Testis (tissue), 3 donors: ENCODE results near the gene SPC25. TPM values are rescaled to one million over a fixed set of nuclear protein-coding genes. Genes with fewer than 3 reads are reported as not detected.

Experiments
- DNase-seq: peaks from one replicate; pipeline ENCODE4 v3.0.0-alpha.2; 2019
- H3K27ac ChIP-seq, 2 donors: fragments of 200-600 bp; sonication (generic); one replicate each; pipeline ENCODE4 v1.5.1; 2019
- H3K27me3 ChIP-seq: fragments of 200-600 bp; sonication (generic); one replicate; pipeline ENCODE4 v1.5.1; 2019
- H3K36me3 ChIP-seq: fragments of 200-600 bp; sonication (generic); one replicate; pipeline ENCODE4 v1.5.1; 2017; ENCODE audit warnings: low read depth; ENCODE audit errors: missing control alignments
- H3K4me1 ChIP-seq: fragments of 200-600 bp; sonication (generic); one replicate; pipeline ENCODE4 v1.5.1; 2019
- H3K4me3 ChIP-seq, 2 donors: fragments of 200-600 bp; sonication (generic); one replicate each; pipeline ENCODE4 v1.5.1; 2017 to 2019
- H3K9me3 ChIP-seq: fragments of 200-600 bp; sonication (generic); one replicate; pipeline ENCODE4 v1.5.1; 2017
- CTCF ChIP-seq, 3 experiments: fragments of 450-650 bp in 2 of 3; fragments of 200-600 bp in 1 of 3; sonication (generic) in 1 of 3; IDR thresholded peaks; one replicate each; pipeline ENCODE4 v1.5.1; 2016 to 2019; ENCODE audit warnings: antibody characterized with exemption in 3 of 3, mild to moderate bottlenecking in 2 of 3, moderate library complexity in 1 of 3
- POLR2A ChIP-seq: fragments of 450-650 bp; IDR thresholded peaks from one replicate; pipeline ENCODE4 v1.6.1; 2017; ENCODE audit warnings: antibody characterized with exemption, mild to moderate bottlenecking, moderate library complexity
- WGBS, 2 donors: methylation state at CpG; one replicate each; pipeline ENCODE4 v1.1.5; 2018; 5-methylcytosine and 5-hydroxymethylcytosine counted together
- intact Hi-C: fragments of 100-400 bp; cut with DNase I; formaldehyde crosslinking; loops from one replicate; pipeline ENCODE4 v1.15.1; 2023; ENCODE audit warnings: low total_unique reads
- polyA plus RNA-seq: library from polyadenylated mRNA; stranded (reverse); fragments of 350-450 nt; fragmentation: Illumina TruSeq; extraction: RNeasy Lipid Tissue Mini Kit (QIAGEN cat#74804); gene quantifications from one replicate; pipeline ENCODE4 v1.2.3, GENCODE V29; 2014; ENCODE audit warnings: low read depth, low replicate concordance; ENCODE audit not compliant: insufficient read depth
- total RNA-seq, 2 donors: library from RNA; depleted of rRNA; stranded (reverse); fragments of >200 nt; gene quantifications; one replicate each; pipeline ENCODE4 v1.2.3, GENCODE V29; 2016

The SPC25 gene
- total and polyA plus RNA-seq, 3 donors from 2014 or later = 0.99 to 7.3 (median 3.7) TPM

- H3K27ac ChIP-seq = peak overlapping the region in 1 of 2 donors; percentile 29
- intact Hi-C loops = no loop called here
- TF ChIP-seq CTCF (IDR thresholded peaks at IDR 0.05) (no peak), POLR2A (no peak)
- DNase-seq = no peak
- H3K36me3 ChIP-seq = no peaks in the 10 kb centered on the region
- H3K4me1 ChIP-seq = peaks cover 12% of the 10 kb centered on the region
- H3K27me3 ChIP-seq = no peaks in the 10 kb centered on the region
- no peak overlapping the region for H3K4me3 ChIP-seq
- no peaks in the 10 kb centered on the region for H3K9me3 ChIP-seq
These were observed 39.4 kb downstream of the SPC25 start for GRCh38 chr2:168850846-168851245.

- 40 to 47% methylated on average over 2 of the region's 2 CpGs for WGBS, 2 donors
These were observed 40.6 kb downstream of the SPC25 start for GRCh38 chr2:168849610-168850009.

GRCh38 chr2:168848225-168848624, 42.0 kb downstream of the SPC25 start:
- intact Hi-C loops = no loop called here

More at GRCh38 chr2:168849610-168850009, 40.6 kb downstream of the SPC25 start:
- TF ChIP-seq CTCF (IDR thresholded peaks at IDR 0.05) = peak in 1 of 3 experiments; percentile 10
- no peak for TF ChIP-seq POLR2A
- H3K36me3 ChIP-seq = no peaks in the 10 kb centered on the region
- H3K27ac ChIP-seq = no peak overlapping the region
- H3K9me3 ChIP-seq = no peaks in the 10 kb centered on the region
- intact Hi-C loops = no loop called here
- no peaks in the 10 kb centered on the region for H3K27me3 ChIP-seq
- H3K4me3 ChIP-seq = no peak overlapping the region
- H3K4me1 ChIP-seq = peaks cover 12% of the 10 kb centered on the region
- DNase-seq = peak; percentile 89

GRCh38 chr2:168843253-168843652, 47.0 kb downstream of the SPC25 start:
- no peaks in the 10 kb centered on the region for H3K4me1 ChIP-seq

More at GRCh38 chr2:168848225-168848624, 42.0 kb downstream of the SPC25 start:
- no peaks in the 10 kb centered on the region for H3K27me3 ChIP-seq
- H3K27ac ChIP-seq = no peak overlapping the region
- 79 to 95% methylated on average over 3 of the region's 3 CpGs for WGBS, 2 donors
- TF ChIP-seq CTCF (IDR thresholded peaks at IDR 0.05) = no peak
- no peak for TF ChIP-seq POLR2A
- no peak for DNase-seq
- H3K36me3 ChIP-seq = no peaks in the 10 kb centered on the region
- H3K9me3 ChIP-seq = no peaks in the 10 kb centered on the region
- no peak overlapping the region for H3K4me3 ChIP-seq
- H3K4me1 ChIP-seq = peaks cover 12% of the 10 kb centered on the region

More at GRCh38 chr2:168843253-168843652, 47.0 kb downstream of the SPC25 start:
- 85 to 91% methylated on average over 3 of the region's 3 CpGs for WGBS, 2 donors
- no peaks in the 10 kb centered on the region for H3K36me3 ChIP-seq
- no peaks in the 10 kb centered on the region for H3K9me3 ChIP-seq
- no peak for DNase-seq
- H3K4me3 ChIP-seq = no peak overlapping the region
- no peaks in the 10 kb centered on the region for H3K27me3 ChIP-seq
- TF ChIP-seq CTCF (IDR thresholded peaks at IDR 0.05) (no peak), POLR2A (no peak)
- intact Hi-C loops = no loop called here
- no peak overlapping the region for H3K27ac ChIP-seq
